Ecto neural progenitor cell (in vitro differentiated cells): Measurements from ENCODE around the gene MAD2L1BP.
"Not testable (repeated sequence)": the region's sequence is repeated elsewhere in the genome, so short reads cannot be mapped to it uniquely, and the experiment has no call there.

Source experiments
- DNase-seq: peaks from one replicate; pipeline ENCODE4 v3.0.0-alpha.2; 2018; ENCODE audit warnings: low spot score

MAD2L1BP gene, protein sequence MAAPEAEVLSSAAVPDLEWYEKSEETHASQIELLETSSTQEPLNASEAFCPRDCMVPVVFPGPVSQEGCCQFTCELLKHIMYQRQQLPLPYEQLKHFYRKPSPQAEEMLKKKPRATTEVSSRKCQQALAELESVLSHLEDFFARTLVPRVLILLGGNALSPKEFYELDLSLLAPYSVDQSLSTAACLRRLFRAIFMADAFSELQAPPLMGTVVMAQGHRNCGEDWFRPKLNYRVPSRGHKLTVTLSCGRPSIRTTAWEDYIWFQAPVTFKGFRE

GRCh38 chr6:43635387-43636307 lies at the start of gene MAD2L1BP:
Gene MAD2L1BP, plus strand, starts transcription at chr6:43635840. Its CDS starts 36 bp downstream, at chr6:43635876.
- peak; percentile 90 for DNase-seq

DNA sequence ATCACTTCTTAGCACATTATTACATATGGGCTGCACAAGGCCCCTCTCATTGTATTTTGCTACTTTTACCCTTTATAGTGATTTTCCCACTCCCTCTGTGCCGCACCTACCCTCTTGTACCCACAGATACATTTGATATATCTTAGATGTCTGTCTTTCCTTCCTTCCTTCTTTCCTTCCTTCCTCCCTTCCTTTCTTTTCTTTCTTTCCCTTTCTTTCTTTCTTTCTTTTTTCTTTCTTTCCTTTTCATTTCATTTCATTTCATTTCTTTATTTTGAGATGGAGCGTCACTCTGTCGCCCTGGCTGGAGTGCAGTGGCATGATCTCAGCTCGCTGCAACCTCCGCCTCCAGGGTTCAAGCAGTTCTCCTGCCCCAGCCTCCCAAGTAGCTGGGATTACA lies 47.4 kb upstream of the MAD2L1BP start:
- DNase-seq, result no peak

GRCh38 chr6:43589564-43589963 lies 46.1 kb upstream of the MAD2L1BP start:
- DNase-seq, result not testable (repeated sequence)

DNA sequence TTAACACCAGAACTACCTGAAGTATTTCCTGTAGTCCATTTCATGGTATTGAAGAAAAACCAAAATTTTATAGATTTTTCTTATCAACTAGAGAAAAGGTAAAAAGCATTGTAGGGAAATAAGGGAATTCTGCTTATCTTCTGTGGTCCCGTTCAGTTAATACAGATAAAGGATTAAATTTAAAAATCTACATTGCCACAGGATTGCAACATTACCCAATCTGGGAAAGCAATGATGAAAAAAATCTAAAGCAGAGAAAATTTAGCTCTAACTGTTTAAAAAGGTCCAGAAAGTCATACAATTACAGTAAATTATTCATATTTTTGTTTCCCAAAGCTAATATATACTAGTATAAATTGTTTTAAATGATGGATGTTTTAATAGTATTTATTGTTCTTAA lies 41.7 kb upstream of the MAD2L1BP start:
- DNase-seq, result no peak

- no peak for DNase-seq
Measured at GRCh38 chr6:43600595-43600994, 35.0 kb upstream of the MAD2L1BP start.

DNA sequence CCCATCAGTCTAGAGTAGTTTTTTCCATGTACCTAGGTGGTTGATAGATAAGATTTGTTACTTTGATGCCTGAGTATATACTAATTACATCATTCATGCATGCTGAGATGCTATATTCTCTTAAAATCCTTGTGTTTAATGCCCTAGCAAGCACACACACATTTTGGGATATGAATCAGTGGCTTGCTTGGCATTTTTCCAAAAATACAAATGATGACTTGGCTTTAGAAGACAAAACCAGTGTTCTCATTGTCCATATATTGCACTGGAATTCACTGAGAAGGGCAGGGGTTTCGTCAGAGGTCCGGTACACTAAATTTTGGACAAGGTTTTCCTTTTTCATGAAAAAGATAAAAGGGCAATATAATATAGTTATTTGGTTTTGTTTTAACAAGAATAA lies 31.5 kb upstream of the MAD2L1BP start:
- DNase-seq, result no peak

DNA sequence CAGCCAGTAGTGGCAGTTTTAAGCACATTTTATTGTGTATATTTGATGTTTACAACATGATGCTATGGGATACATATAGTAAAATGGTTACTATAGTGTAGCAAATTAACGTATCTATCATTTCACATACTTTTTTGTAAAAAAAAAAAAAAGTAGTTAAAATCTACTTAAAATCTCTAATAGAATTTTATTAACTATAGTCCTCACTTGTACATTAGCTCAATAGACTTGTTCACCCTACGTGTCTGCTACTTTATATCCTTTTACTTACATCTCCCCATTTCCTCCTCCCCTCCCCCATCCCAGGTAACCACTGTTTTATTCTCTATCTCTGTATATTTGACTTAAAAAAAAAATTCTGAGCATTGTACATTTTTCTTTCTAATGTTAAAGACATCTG lies 29.6 kb upstream of the MAD2L1BP start:
- DNase-seq, result no peak

GRCh38 chr6:43608310-43608763 lies 27.3 kb upstream of the MAD2L1BP start:
- peak; percentile 68 for DNase-seq

DNA sequence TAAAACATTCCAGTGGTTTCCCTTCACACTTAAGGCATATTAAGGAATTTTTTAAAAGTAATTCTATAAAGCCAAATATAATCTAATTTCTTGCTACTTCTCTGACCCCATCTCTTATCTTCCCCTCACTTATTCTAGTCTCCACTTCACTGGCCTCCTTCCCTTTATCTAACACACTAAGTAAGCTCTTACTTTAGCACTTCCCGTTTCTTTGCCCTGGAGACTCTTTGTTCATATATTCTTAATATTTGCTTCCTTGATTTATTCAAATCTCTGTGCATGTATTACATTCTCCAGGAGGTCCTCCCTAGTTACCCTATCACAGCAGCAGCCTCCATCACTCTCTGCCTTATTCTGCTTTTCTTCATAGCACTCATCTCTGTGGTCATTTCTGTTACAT lies 26.8 kb upstream of the MAD2L1BP start:
- no peak for DNase-seq

- DNase-seq, result no peak
Measured at GRCh38 chr6:43609402-43609801, 26.2 kb upstream of the MAD2L1BP start.

DNA sequence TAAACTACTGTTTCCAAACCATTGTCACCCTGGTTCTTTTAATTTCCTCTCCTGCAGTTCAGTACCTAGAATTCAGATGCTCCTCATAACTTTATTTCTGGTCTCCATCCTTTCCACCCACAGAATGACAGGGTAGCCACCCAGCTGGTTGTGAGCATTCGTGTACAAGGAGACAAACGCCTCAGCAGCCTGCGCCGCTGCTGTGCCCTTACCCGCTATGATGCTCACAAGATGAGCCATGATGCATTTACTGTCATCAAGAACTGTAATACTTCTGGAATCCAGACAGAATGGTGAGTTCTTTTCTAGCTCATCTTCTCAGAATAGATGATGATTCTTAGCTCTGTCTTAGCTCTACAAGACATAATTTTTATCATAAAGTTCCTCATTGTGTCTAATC lies 25.2 kb upstream of the MAD2L1BP start:
- no peak for DNase-seq

DNA sequence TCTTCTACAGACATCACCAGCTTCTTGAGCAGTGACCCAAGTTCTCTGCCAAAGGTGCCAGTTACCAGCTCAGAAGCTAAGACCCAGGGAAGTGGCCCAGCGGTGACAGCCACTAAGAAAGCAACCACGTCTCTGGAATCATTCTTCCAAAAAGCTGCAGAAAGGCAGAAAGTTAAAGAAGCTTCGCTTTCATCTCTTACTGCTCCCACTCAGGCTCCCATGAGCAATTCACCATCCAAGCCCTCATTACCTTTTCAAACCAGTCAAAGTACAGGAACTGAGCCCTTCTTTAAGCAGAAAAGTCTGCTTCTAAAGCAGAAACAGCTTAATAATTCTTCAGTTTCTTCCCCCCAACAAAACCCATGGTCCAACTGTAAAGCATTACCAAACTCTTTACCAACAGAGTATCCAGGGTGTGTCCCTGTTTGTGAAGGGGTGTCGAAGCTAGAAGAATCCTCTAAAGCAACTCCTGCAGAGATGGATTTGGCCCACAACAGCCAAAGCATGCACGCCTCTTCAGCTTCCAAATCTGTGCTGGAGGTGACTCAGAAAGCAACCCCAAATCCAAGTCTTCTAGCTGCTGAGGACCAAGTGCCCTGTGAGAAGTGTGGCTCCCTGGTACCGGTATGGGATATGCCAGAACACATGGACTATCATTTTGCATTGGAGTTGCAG lies 21.8 kb upstream of the MAD2L1BP start:
- DNase-seq, result no peak

DNA sequence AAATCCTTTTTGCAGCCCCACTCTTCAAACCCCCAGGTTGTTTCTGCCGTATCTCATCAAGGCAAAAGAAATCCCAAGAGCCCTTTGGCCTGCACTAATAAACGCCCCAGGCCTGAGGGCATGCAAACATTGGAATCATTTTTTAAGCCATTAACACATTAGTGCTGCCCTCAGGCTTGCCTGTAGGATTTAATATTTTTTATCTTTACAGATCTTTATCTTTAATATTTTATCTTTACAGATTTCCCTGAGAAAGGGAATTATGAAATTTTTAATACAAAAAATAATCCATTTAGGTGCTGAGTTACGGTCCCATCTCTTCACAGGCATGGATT lies 21.3 kb upstream of the MAD2L1BP start:
- DNase-seq, result no peak

DNA sequence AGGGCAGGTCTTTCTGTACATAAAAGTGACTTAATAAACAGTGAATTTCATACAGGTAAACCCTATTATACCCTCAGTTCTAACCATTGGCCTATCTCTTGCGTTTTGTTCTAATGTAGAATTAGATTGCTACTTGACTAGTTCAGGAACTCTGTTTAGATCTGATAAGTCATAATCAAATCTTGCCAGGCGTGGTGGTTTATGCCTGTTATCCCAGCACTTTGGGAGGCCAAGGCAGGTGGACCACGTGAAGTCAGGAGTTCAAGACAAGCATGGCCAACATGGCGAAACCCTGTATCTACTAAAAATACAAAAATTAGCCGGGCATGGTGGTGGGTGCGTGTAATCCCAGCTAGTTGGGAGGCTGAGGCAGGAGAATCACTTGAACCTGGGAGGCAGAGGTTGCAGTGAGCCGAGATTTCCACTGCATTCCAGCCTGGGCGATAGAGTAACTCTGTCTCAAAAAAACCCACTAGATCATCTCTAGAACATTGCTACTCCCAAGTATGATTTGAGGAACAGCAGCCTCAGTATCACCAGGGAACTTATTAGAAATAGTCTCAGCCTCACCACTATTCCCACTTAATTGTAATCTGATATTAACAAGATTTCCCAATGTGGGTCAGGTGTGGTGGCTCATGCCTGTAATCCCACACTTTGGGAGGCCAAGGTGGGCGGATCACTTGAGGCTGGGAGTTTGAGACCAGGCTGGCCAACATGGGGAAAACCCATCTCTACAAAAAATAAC lies 18.7 kb upstream of the MAD2L1BP start:
- DNase-seq, result no peak

- DNase-seq, result no peak
Measured at GRCh38 chr6:43621078-43621835, 14.4 kb upstream of the MAD2L1BP start.

GRCh38 chr6:43621836-43622180 lies 13.8 kb upstream of the MAD2L1BP start:
- DNase-seq, result no peak

DNA sequence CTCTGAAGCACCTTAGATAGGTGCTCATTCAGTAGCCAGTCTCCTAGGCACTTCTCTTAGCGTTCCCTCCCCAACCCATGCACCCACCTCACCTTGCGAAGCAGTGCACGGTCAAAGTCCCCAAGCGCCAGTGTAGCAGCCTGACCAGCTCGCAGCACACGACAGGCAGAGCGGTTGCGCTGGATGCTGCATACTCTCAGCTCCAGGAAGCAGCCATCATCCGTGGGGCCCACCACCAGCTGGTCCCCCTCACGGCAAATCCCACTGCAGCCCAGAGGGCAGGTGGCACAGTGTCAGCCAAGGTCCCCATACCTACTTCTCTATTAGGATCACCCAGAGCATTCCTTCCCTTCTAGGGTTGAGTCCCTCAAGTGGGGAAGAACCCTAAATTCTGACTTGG lies 13.1 kb upstream of the MAD2L1BP start:
- no peak for DNase-seq

GRCh38 chr6:43623880-43624785 lies 11.5 kb upstream of the MAD2L1BP start:
- no peak for DNase-seq

DNA sequence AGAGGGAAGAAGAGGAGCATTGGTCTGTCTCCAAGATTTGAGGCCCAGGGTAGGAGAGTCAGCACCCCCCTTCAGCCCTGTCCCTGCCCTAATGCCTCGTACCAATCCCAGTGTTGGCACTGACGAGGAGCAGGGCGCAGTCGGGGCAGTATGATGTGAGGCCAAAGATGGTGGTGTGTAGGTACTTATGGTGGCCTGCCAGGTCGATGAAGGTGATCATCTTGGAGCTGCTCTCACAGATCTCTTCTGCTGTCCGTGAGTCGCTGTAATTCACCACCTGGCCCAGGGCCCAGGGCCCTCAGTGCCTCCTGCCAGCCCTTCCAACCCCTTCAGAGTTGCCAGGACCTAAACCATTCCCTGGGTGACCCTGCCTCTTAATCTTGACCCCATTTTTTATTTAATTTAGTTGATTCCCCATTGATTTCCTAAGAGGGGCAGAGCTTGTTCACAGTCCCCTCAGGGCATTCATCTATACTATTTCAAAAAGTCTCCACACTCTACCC lies 10.8 kb upstream of the MAD2L1BP start:
- no peak for DNase-seq

- DNase-seq, result no peak
Measured at GRCh38 chr6:43625393-43625992, 10.1 kb upstream of the MAD2L1BP start.
